ENCODE measurements around the gene NES. TPM values are rescaled to one million over a fixed set of nuclear protein-coding genes. Genes with fewer than 3 reads are reported as not detected.
A peak's percentile ranks its signal among the peaks of the same experiment; 100 is the strongest.

Gene NES
- total and polyA plus RNA-seq, 2 experiments from 2014 or later: 25.0 to 95.9 TPM

GRCh38 chr1:156665539-156665938 lies 11.7 kb downstream of the NES start (continued):
- TF ChIP-seq ZNF462 (CRISPR knock-in tag; IDR thresholded peaks at IDR 0.05): no peak
- no peak for TF ChIP-seq JUNB (IDR thresholded peaks at IDR 0.05; ENCODE audit: unreplicated experiment)
- TF ChIP-seq EZH2phosphoT487 (IDR thresholded peaks at IDR 0.05; ENCODE audit: unreplicated experiment): no peak
- no peak for TF ChIP-seq REST (IDR thresholded peaks at IDR 0.05; ENCODE audit: unreplicated experiment)

GRCh38 chr1:156664767-156665411 lies 12.3 kb downstream of the NES start:
- H3K9me2 ChIP-seq (ENCODE audit: insufficient read depth): no peaks in the 10 kb centered on the region
- Mint-ChIP-seq H3K9me3 (no peaks in the 10 kb centered on the region; the same call in 1 of the 3 replicates), H3K36me3 (ENCODE audit: low read depth) (peaks cover 2% of the 10 kb centered on the region; the same call in 1 of the 3 replicates), H3K4me1 (peaks cover 89% of the 10 kb centered on the region), H3K27me3 (ENCODE audit: insufficient read depth, low read depth, poor library complexity) (peaks cover 23% of the 10 kb centered on the region), H3K4me3 (no peak overlapping the region; the same call in 2 of the 3 replicates), H3K27ac (peak overlapping the region; percentile 85)
- H3K79me2 ChIP-seq (replicated peaks; ENCODE audit: insufficient read depth): no peaks in the 10 kb centered on the region
- no peak for TF ChIP-seq EZH2phosphoT487 (IDR thresholded peaks at IDR 0.05; ENCODE audit: unreplicated experiment)
- no peak for TF ChIP-seq ZNF114 (CRISPR knock-in tag; IDR thresholded peaks at IDR 0.05)
- TF ChIP-seq EZH2 (IDR thresholded peaks at IDR 0.05; ENCODE audit: low read depth, unreplicated experiment): no peak
- TF ChIP-seq JUNB (IDR thresholded peaks at IDR 0.05; ENCODE audit: unreplicated experiment): no peak
- TF ChIP-seq STAT1 (IDR thresholded peaks at IDR 0.05; ENCODE audit: unreplicated experiment): no peak
- TF ChIP-seq ZNF331 (CRISPR knock-in tag; IDR thresholded peaks at IDR 0.05; ENCODE audit: low read depth): no peak
- TF ChIP-seq ETS1 (IDR thresholded peaks at IDR 0.05): no peak
- TF ChIP-seq REST (IDR thresholded peaks at IDR 0.05; ENCODE audit: unreplicated experiment): no peak
- H2AFZ ChIP-seq: no peak overlapping the region
- H3K36me3 ChIP-seq (ENCODE audit: insufficient read depth): no peaks in the 10 kb centered on the region
- no peaks in the 10 kb centered on the region for H4K20me1 ChIP-seq (replicated peaks; ENCODE audit: insufficient read depth)
- H3K4me2 ChIP-seq: peak overlapping the region; percentile 78
- H3K27me3 ChIP-seq (ENCODE audit: insufficient read depth): no peaks in the 10 kb centered on the region
- peak overlapping the region; percentile 77 for H3K27ac ChIP-seq (ENCODE audit: low read depth)
- peaks cover 93% of the 10 kb centered on the region for H3K4me1 ChIP-seq (ENCODE audit: insufficient read depth)
- no peak overlapping the region for H3K4me3 ChIP-seq
- DNase-seq (ENCODE audit: low spot score) (peak; percentile 49), ATAC-seq (peak; percentile 6)
- peaks cover 36% of the 10 kb centered on the region; the same call in 1 of the 2 replicates for H3F3A ChIP-seq (replicated peaks; ENCODE audit: low read depth)
